Measurements from ENCODE around the gene COG1.
"Not testable (repeated sequence)": the region's sequence is repeated elsewhere in the genome, so short reads cannot be mapped to it uniquely, and the experiment has no call there.

Gene COG1

GRCh38 chr17:73192894-73193701 lies at the start of gene COG1:
Gene COG1, plus strand, starts transcription at chr17:73193055. Its CDS starts 15 bp downstream, at chr17:73193070.
- peak in 1 of 2 experiments; percentile 24 for DNase-seq

GRCh38 chr17:73144209-73144608 lies 48.6 kb upstream of the COG1 start:
- not testable (repeated sequence) for DNase-seq

GRCh38 chr17:73145641-73146040 lies 47.2 kb upstream of the COG1 start:
- DNase-seq: no peak

GRCh38 chr17:73147791-73148190 lies 45.1 kb upstream of the COG1 start:
- not testable (repeated sequence) for DNase-seq

- DNase-seq: no peak
Observed at GRCh38 chr17:73148540-73149334, 44.1 kb upstream of the COG1 start.

- not testable (repeated sequence) for DNase-seq
Observed at GRCh38 chr17:73150622-73151300, 42.1 kb upstream of the COG1 start.

GRCh38 chr17:73151916-73152632 lies 40.8 kb upstream of the COG1 start:
- no peak for DNase-seq

- peak; percentile 90 to 92 for DNase-seq
Observed at GRCh38 chr17:73155410-73156165, 37.3 kb upstream of the COG1 start.

- peak in 1 of 2 experiments; percentile 15 for DNase-seq
Observed at GRCh38 chr17:73156166-73156840, 36.6 kb upstream of the COG1 start.

- no peak for DNase-seq
Observed at GRCh38 chr17:73156887-73157520, 35.9 kb upstream of the COG1 start.

GRCh38 chr17:73157521-73157890 lies 35.3 kb upstream of the COG1 start:
- DNase-seq: no peak

- DNase-seq: no peak
Observed at GRCh38 chr17:73158133-73158532, 34.7 kb upstream of the COG1 start.

GRCh38 chr17:73160980-73161630 lies 31.8 kb upstream of the COG1 start:
- DNase-seq: no peak

- no peak for DNase-seq
Observed at GRCh38 chr17:73163043-73163442, 29.8 kb upstream of the COG1 start.

- DNase-seq: no peak
Observed at GRCh38 chr17:73165616-73166404, 27.0 kb upstream of the COG1 start.

GRCh38 chr17:73166731-73167581 lies 25.9 kb upstream of the COG1 start:
- DNase-seq: no peak

GRCh38 chr17:73168667-73169066 lies 24.2 kb upstream of the COG1 start:
- no peak for DNase-seq

- DNase-seq: no peak
Observed at GRCh38 chr17:73170324-73170723, 22.5 kb upstream of the COG1 start.
